Measurements from ENCODE around the gene NKAIN2. TPM values are rescaled to one million over a fixed set of nuclear protein-coding genes. Genes with fewer than 3 reads are reported as not detected.
"Not testable (repeated sequence)": the region's sequence is repeated elsewhere in the genome, so short reads cannot be mapped to it uniquely, and the experiment has no call there.

Gene NKAIN2
- total RNA-seq, 1 donor from 2014 or later, result not detected

DNA sequence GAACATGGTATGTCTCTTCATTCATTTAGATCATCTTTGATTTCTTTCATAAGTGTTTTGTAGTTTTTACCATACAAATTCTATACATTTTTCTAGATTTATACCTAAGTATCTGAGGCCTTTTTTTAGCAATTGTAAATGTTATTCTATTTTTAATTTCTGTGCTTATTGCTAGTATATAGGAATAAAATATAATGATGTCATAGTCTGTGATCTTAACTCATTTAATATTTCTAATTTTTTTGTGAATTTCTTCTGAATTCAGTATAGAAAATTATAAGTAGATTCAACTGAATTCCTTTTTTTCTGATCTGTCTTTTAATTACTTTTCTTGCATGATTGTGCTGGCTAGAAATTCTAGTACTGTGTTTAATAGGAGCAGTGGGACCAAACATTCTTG is 520.6 kb downstream of the NKAIN2 start:
- ATAC-seq (no peak), DNase-seq (no peak)
- intact Hi-C loops (cut with DNase I), result no loop called here
- Histone ChIP-seq H3K27ac (no peak overlapping the region), H3K9me3 (no peaks in the 10 kb centered on the region), H3K4me3 (no peak overlapping the region), H3K4me1 (no peaks in the 10 kb centered on the region), H3K36me3 (no peaks in the 10 kb centered on the region), H3K27me3 (no peaks in the 10 kb centered on the region)
- TF ChIP-seq, protein P1, sequence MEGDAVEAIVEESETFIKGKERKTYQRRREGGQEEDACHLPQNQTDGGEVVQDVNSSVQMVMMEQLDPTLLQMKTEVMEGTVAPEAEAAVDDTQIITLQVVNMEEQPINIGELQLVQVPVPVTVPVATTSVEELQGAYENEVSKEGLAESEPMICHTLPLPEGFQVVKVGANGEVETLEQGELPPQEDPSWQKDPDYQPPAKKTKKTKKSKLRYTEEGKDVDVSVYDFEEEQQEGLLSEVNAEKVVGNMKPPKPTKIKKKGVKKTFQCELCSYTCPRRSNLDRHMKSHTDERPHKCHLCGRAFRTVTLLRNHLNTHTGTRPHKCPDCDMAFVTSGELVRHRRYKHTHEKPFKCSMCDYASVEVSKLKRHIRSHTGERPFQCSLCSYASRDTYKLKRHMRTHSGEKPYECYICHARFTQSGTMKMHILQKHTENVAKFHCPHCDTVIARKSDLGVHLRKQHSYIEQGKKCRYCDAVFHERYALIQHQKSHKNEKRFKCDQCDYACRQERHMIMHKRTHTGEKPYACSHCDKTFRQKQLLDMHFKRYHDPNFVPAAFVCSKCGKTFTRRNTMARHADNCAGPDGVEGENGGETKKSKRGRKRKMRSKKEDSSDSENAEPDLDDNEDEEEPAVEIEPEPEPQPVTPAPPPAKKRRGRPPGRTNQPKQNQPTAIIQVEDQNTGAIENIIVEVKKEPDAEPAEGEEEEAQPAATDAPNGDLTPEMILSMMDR (IDR thresholded peaks at IDR 0.05), result no peak

DNA sequence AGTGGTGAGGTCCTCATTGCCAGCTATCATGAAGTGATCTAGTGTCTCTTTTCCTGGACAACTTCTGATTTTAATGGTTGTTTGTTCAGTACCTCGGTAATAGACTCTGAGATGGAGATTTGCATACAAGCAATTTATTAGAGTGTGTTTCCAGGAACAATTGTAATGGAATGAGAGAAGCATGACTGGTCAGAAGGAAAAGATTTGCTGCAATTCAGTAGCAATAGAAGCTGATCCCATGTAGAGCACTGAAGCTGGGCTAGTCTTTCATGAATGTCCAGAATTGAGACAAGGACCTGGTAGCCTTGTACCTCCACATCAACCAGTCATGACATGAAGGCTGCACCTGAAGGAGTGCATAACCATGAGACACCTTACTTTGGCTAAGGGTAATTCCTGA is 526.5 kb downstream of the NKAIN2 start:
- Histone ChIP-seq H3K4me3 (no peak overlapping the region), H3K4me1 (no peaks in the 10 kb centered on the region), H3K27ac (no peak overlapping the region), H3K27me3 (no peaks in the 10 kb centered on the region), H3K9me3 (no peaks in the 10 kb centered on the region), H3K36me3 (no peaks in the 10 kb centered on the region)
- intact Hi-C loops (cut with DNase I), result no loop called here
- no peak for ATAC-seq
- TF ChIP-seq, protein P1 (IDR thresholded peaks at IDR 0.05), result no peak
- DNase-seq, result no peak

DNA sequence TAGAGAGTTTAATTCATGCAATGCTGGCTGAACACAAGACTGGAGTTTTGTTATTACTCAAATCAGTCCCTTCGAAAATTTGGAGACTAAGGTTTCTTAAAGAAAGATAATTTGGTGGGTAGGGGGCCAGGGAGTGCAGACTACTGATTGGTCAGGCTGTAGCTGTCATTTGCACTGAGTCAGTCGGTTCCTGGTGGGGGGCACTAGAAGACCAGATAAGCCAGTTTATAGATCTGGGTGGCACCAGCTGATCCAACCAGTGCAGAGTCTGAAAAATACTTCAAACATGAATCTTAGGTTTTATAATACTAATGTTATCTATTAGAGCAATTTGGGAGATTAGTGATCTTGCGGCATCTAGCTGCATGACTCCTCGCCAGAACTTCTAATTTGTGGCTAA is 530.7 kb downstream of the NKAIN2 start:
- ATAC-seq, result no peak
- Histone ChIP-seq H3K4me3 (no peak overlapping the region), H3K4me1 (no peaks in the 10 kb centered on the region), H3K36me3 (no peaks in the 10 kb centered on the region), H3K27me3 (no peaks in the 10 kb centered on the region), H3K9me3 (no peaks in the 10 kb centered on the region), H3K27ac (no peak overlapping the region)
- DNase-seq, result no peak
- intact Hi-C loops (cut with DNase I), result no loop called here
- TF ChIP-seq, protein P1 (IDR thresholded peaks at IDR 0.05), result no peak

DNA sequence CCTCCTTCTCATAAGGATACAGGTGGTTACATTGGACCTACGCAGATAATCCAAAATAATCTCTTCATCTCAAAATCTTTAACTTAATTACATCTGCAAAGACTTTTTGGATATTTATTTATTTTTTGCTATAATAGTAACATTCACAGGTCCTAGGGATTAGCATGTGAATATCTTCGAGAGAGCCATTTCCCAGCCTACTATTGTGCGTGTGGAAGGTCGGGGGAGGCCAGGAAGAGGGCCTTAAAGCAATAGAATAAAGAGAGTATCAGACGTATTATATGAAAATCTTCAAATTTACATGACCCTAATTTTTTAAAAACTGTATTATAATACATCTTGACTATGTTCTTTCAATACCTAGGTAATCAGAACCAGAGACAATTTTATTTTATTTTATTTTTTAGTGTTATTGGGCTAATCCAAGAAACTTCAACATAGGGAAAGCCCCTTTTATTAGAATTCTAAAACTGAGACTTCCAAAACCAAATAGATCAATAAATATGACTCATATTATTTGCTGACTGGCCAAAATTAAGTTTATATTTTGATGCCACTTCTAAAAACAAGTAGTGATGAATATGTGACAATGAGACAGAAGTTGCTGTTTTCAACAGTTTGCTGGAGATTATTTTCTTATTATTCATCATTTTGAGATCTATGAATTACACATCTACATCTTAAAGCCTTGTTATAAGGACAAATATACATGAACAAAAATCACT is 536.1 kb downstream of the NKAIN2 start:
- Histone ChIP-seq H3K4me1 (no peaks in the 10 kb centered on the region), H3K4me3 (no peak overlapping the region), H3K9me3 (no peaks in the 10 kb centered on the region), H3K27me3 (no peaks in the 10 kb centered on the region), H3K36me3 (no peaks in the 10 kb centered on the region), H3K27ac (no peak overlapping the region)
- intact Hi-C loops (cut with DNase I), result no loop called here
- DNase-seq, result no peak
- TF ChIP-seq, protein P1 (IDR thresholded peaks at IDR 0.05), result no peak
- ATAC-seq, result no peak

DNA sequence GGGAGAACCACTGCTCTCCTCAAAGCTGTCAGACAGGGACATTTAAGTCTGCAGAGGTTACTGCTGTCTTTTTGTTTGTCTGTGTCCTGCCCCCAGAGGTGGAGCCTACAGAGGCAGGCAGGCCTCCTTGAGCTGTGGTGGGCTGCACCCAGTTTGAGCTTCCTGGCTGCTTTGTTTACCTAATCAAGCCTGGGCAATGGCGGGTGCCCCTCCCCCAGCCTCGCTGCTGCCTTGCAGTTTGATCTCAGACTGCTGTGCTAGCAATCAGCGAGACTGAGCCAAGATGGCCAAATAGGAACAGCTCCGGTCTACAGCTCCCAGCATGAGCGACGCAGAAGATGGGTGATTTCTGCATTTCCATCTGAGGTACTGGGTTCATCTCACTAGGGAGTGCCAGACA is 544.7 kb downstream of the NKAIN2 start:
- H3K36me3 ChIP-seq; DNase-seq; ATAC-seq; H3K9me3 ChIP-seq; intact Hi-C loops (cut with DNase I); H3K4me3 ChIP-seq; H3K27ac ChIP-seq; H3K4me1 ChIP-seq; H3K27me3 ChIP-seq: not testable (repeated sequence)

DNA sequence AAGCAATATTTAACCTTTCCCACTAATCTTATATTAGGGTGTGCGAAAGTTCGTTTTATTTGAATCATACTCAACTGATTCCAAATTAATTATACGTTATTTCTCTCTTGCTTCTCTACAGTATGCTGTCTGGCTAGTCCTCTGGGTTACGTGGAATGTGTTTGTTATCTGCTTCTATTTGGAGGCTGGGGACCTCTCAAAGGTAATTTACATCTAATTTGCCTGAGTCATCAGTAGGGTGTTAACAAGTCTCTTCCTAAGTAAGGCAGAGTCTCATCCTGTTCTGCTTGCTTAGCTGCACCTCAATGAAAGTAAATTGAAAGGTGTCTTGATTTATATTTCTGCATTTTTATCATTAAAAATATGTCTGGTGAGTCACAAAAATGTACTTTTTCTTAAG is 551.5 kb downstream of the NKAIN2 start:
- Histone ChIP-seq H3K36me3 (no peaks in the 10 kb centered on the region), H3K9me3 (no peaks in the 10 kb centered on the region), H3K4me1 (no peaks in the 10 kb centered on the region), H3K27me3 (no peaks in the 10 kb centered on the region), H3K27ac (no peak overlapping the region), H3K4me3 (no peak overlapping the region)
- TF ChIP-seq, protein P1 (IDR thresholded peaks at IDR 0.05), result no peak
- no peak for DNase-seq
- no peak for ATAC-seq
- intact Hi-C loops (cut with DNase I), result no loop called here
